ENCODE data around the gene CKS1B.

Gene CKS1B

DNA sequence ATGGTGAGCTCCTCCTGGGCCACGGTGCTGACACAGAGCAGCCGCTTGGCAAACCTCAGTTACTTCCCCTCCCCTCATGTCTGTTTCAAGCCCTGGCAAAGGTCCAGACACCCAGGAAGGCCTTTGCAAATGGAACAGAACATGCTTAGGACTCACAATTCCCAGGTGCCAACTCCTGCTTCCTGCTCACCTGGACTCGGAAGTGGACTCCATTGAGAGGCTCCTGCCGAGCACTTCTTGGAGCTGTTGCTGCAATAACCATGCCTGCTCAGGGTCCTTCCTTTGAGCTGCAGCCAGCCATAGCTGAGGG is 48.4 kb downstream of the CKS1B start:
- Histone ChIP-seq H3K27me3 (ENCODE audit: control insufficient read depth in 2 of 2, insufficient read depth in 2 of 2, low read length in 2 of 2) (no peaks in the 10 kb centered on the region), H3K4me1 (ENCODE audit: control insufficient read depth in 2 of 2, insufficient read depth in 2 of 2, low read length in 2 of 2) (peaks cover 3 to 6% of the 10 kb centered on the region in 2 donors), H3K9ac (ENCODE audit: low read depth in 1 of 2, low read length in 2 of 2) (no peak overlapping the region), H3K9me3 (ENCODE audit: control insufficient read depth in 2 of 2, low read length in 2 of 2) (no peaks in the 10 kb centered on the region), H3K4me3 (ENCODE audit: low read length in 2 of 2) (no peak overlapping the region), H3K36me3 (ENCODE audit: control insufficient read depth in 2 of 2, insufficient read depth in 2 of 2, low read length in 2 of 2) (peaks cover 0 to 11% of the 10 kb centered on the region in 2 donors), H3K27ac (ENCODE audit: low read depth in 2 of 2, low read length in 2 of 2) (no peak overlapping the region)

GRCh38 chr1:155023627-155024026 is 49.1 kb downstream of the CKS1B start:
- H3K9me3 ChIP-seq (ENCODE audit: control insufficient read depth in 2 of 2, low read length in 2 of 2) = no peaks in the 10 kb centered on the region
- H3K27ac ChIP-seq (ENCODE audit: low read depth in 2 of 2, low read length in 2 of 2) = no peak overlapping the region
- peaks cover 0 to 8% of the 10 kb centered on the region in 2 donors for H3K36me3 ChIP-seq (ENCODE audit: control insufficient read depth in 2 of 2, insufficient read depth in 2 of 2, low read length in 2 of 2)
- peaks cover 0 to 3% of the 10 kb centered on the region in 2 donors for H3K4me1 ChIP-seq (ENCODE audit: control insufficient read depth in 2 of 2, insufficient read depth in 2 of 2, low read length in 2 of 2)
- H3K27me3 ChIP-seq (ENCODE audit: control insufficient read depth in 2 of 2, insufficient read depth in 2 of 2, low read length in 2 of 2) = no peaks in the 10 kb centered on the region
- no peak overlapping the region for H3K9ac ChIP-seq (ENCODE audit: low read depth in 1 of 2, low read length in 2 of 2)
- no peak overlapping the region for H3K4me3 ChIP-seq (ENCODE audit: low read length in 2 of 2)

GRCh38 chr1:155024315-155024714 is 49.8 kb downstream of the CKS1B start:
- peaks cover 0 to 2% of the 10 kb centered on the region in 2 donors for H3K36me3 ChIP-seq (ENCODE audit: control insufficient read depth in 2 of 2, insufficient read depth in 2 of 2, low read length in 2 of 2)
- no peak overlapping the region for H3K9ac ChIP-seq (ENCODE audit: low read depth in 1 of 2, low read length in 2 of 2)
- no peak overlapping the region for H3K4me3 ChIP-seq (ENCODE audit: low read length in 2 of 2)
- peaks cover 0 to 3% of the 10 kb centered on the region in 2 donors for H3K4me1 ChIP-seq (ENCODE audit: control insufficient read depth in 2 of 2, insufficient read depth in 2 of 2, low read length in 2 of 2)
- H3K27me3 ChIP-seq (ENCODE audit: control insufficient read depth in 2 of 2, insufficient read depth in 2 of 2, low read length in 2 of 2) = no peaks in the 10 kb centered on the region
- H3K9me3 ChIP-seq (ENCODE audit: control insufficient read depth in 2 of 2, low read length in 2 of 2) = no peaks in the 10 kb centered on the region
- H3K27ac ChIP-seq (ENCODE audit: low read depth in 2 of 2, low read length in 2 of 2) = no peak overlapping the region

- H3K9me3 ChIP-seq (ENCODE audit: control insufficient read depth in 2 of 2, low read length in 2 of 2) = no peaks in the 10 kb centered on the region
- no peaks in the 10 kb centered on the region for H3K27me3 ChIP-seq (ENCODE audit: control insufficient read depth in 2 of 2, insufficient read depth in 2 of 2, low read length in 2 of 2)
- H3K36me3 ChIP-seq (ENCODE audit: control insufficient read depth in 2 of 2, insufficient read depth in 2 of 2, low read length in 2 of 2) = no peaks in the 10 kb centered on the region
- H3K9ac ChIP-seq (ENCODE audit: low read depth in 1 of 2, low read length in 2 of 2) = no peak overlapping the region
- H3K4me1 ChIP-seq (ENCODE audit: control insufficient read depth in 2 of 2, insufficient read depth in 2 of 2, low read length in 2 of 2) = peaks cover 0 to 3% of the 10 kb centered on the region in 2 donors
- H3K4me3 ChIP-seq (ENCODE audit: low read length in 2 of 2) = no peak overlapping the region
- no peak overlapping the region for H3K27ac ChIP-seq (ENCODE audit: low read depth in 2 of 2, low read length in 2 of 2)
Measured at GRCh38 chr1:155026154-155026553, 51.7 kb downstream of the CKS1B start.

DNA sequence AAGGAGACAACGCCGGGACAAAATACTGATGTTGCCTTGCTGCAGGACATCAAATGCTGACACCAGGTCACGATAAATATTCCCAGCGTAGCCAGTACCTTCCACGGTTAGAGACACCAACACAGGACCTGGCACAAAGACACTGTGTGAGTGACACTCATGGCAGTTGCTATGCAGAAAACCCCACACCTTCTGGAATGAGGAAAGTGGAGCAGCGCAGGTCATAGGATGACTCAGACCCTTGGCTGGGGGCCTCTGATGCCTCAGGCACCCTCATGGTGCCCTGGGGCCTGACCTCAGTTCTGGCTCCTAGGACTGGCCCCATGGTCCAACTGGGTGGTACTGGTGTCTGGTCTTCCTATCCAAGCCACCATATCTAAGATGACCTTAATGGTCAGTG is 52.1 kb downstream of the CKS1B start:
- H3K27ac ChIP-seq (ENCODE audit: low read depth in 2 of 2, low read length in 2 of 2) = no peak overlapping the region
- H3K27me3 ChIP-seq (ENCODE audit: control insufficient read depth in 2 of 2, insufficient read depth in 2 of 2, low read length in 2 of 2) = no peaks in the 10 kb centered on the region
- H3K4me3 ChIP-seq (ENCODE audit: low read length in 2 of 2) = no peak overlapping the region
- peaks cover 0 to 3% of the 10 kb centered on the region in 2 donors for H3K4me1 ChIP-seq (ENCODE audit: control insufficient read depth in 2 of 2, insufficient read depth in 2 of 2, low read length in 2 of 2)
- H3K9me3 ChIP-seq (ENCODE audit: control insufficient read depth in 2 of 2, low read length in 2 of 2) = no peaks in the 10 kb centered on the region
- no peaks in the 10 kb centered on the region for H3K36me3 ChIP-seq (ENCODE audit: control insufficient read depth in 2 of 2, insufficient read depth in 2 of 2, low read length in 2 of 2)
- H3K9ac ChIP-seq (ENCODE audit: low read depth in 1 of 2, low read length in 2 of 2) = no peak overlapping the region

All from mucosa of rectum (tissue), 2 donors.